RWPE2 (cell line): ENCODE data around the gene COMT.
A peak's percentile ranks its signal among the peaks of the same experiment; 100 is the strongest.

Source experiments
- ATAC-seq: fragments of 200-7000 bp; cut with Tn5 transposase; 3 replicates; pipeline ENCODE4 v1.9.1; 2021; ENCODE audit warnings: low read depth
- DNase-seq: peaks from one replicate; pipeline ENCODE4 v3.0.0-alpha.2; 2020; ENCODE audit warnings: low spot score
- H3K27ac ChIP-seq: fragments of 450-650 bp; 2 replicates; pipeline ENCODE4 v1.5.1; 2017; ENCODE audit warnings: mild to moderate bottlenecking; ENCODE audit not compliant: poor library complexity, severe bottlenecking
- H3K27me3 ChIP-seq: fragments of 250-450 bp; sonication (Bioruptor Pico); 2 replicates; pipeline ENCODE4 v1.5.1; 2021; ENCODE audit warnings: mild to moderate bottlenecking, moderate library complexity; ENCODE audit not compliant: insufficient read depth, poor library complexity, severe bottlenecking
- H3K36me3 ChIP-seq: fragments of 250-450 bp; sonication (Bioruptor Pico); 2 replicates; pipeline ENCODE4 v1.5.1; 2020; ENCODE audit warnings: low read depth, mild to moderate bottlenecking, moderate library complexity
- H3K4me1 ChIP-seq: fragments of 250-450 bp; sonication (Bioruptor Pico); 2 replicates; pipeline ENCODE4 v1.5.1; 2021; ENCODE audit warnings: mild to moderate bottlenecking, moderate library complexity; ENCODE audit not compliant: insufficient read depth, poor library complexity, severe bottlenecking
- H3K4me3 ChIP-seq: fragments of 250-450 bp; sonication (Bioruptor Pico); 2 replicates; pipeline ENCODE4 v1.5.1; 2021; ENCODE audit warnings: mild to moderate bottlenecking, moderate library complexity; ENCODE audit not compliant: severe bottlenecking
- H3K9me3 ChIP-seq: fragments of 250-450 bp; sonication (Bioruptor Pico); 2 replicates; pipeline ENCODE4 v1.5.1; 2021; ENCODE audit warnings: mild to moderate bottlenecking, moderate library complexity; ENCODE audit not compliant: severe bottlenecking
- TF ChIP-seq, protein P1 (sequence below): fragments of 450-650 bp; IDR thresholded peaks from one replicate; pipeline ENCODE4 v1.5.1; 2017; ENCODE audit warnings: mild to moderate bottlenecking, moderate library complexity; ENCODE audit not compliant: poor library complexity, severe bottlenecking

COMT gene

DNA sequence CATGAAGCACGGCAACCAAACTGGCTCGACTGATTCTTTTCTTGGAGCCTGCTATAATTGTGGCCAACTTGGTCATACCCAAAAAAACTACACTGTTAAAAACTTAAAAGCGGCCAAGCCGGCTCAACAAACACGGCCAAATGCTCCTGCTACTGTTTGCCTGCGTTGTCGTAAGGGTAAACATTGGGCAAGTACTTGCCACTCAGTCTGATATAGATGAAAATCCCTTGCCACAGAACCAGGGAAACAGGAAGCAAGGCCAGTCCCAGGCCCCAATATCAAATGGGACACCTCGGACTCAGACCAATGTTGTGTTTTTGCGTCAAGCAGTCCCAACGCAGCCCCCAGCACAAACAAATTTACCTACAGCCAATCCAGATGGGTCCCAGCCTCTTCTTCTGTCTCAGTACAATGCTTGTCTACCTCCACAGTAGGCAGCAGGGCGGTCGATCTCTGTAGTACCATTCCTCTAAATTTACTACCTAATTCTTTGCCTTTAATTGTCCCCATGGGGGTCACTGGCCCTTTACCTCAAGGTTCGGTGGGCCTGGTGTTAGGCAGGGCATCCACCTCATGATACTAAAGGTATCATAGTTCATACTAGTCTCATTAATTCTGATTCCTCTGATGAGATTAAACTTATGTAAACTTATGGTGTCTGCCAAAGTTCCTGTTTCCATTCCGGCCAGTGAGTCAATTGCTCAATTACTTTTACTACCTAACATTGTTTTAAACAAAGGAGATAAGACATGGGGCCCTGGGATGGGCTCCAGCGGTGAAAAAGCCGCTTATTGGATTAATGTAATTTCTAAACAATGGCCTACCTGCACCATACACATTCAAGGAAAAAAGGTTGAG is 3.7 kb upstream of the COMT start:
- ATAC-seq (no peak), DNase-seq (peak; percentile 22)
- H3K27me3 ChIP-seq: no peaks in the 10 kb centered on the region
- 0 out of 2 replicates have a peak, but pooled peaks cover 4% of the 10 kb centered on the region for H3K36me3 ChIP-seq
- no peaks in the 10 kb centered on the region for H3K9me3 ChIP-seq
- no peak overlapping the region for H3K4me3 ChIP-seq
- H3K4me1 ChIP-seq: peaks cover 4% of the 10 kb centered on the region
- TF ChIP-seq, protein P1, sequence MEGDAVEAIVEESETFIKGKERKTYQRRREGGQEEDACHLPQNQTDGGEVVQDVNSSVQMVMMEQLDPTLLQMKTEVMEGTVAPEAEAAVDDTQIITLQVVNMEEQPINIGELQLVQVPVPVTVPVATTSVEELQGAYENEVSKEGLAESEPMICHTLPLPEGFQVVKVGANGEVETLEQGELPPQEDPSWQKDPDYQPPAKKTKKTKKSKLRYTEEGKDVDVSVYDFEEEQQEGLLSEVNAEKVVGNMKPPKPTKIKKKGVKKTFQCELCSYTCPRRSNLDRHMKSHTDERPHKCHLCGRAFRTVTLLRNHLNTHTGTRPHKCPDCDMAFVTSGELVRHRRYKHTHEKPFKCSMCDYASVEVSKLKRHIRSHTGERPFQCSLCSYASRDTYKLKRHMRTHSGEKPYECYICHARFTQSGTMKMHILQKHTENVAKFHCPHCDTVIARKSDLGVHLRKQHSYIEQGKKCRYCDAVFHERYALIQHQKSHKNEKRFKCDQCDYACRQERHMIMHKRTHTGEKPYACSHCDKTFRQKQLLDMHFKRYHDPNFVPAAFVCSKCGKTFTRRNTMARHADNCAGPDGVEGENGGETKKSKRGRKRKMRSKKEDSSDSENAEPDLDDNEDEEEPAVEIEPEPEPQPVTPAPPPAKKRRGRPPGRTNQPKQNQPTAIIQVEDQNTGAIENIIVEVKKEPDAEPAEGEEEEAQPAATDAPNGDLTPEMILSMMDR: no peak
- H3K27ac ChIP-seq: no peak overlapping the region

DNA sequence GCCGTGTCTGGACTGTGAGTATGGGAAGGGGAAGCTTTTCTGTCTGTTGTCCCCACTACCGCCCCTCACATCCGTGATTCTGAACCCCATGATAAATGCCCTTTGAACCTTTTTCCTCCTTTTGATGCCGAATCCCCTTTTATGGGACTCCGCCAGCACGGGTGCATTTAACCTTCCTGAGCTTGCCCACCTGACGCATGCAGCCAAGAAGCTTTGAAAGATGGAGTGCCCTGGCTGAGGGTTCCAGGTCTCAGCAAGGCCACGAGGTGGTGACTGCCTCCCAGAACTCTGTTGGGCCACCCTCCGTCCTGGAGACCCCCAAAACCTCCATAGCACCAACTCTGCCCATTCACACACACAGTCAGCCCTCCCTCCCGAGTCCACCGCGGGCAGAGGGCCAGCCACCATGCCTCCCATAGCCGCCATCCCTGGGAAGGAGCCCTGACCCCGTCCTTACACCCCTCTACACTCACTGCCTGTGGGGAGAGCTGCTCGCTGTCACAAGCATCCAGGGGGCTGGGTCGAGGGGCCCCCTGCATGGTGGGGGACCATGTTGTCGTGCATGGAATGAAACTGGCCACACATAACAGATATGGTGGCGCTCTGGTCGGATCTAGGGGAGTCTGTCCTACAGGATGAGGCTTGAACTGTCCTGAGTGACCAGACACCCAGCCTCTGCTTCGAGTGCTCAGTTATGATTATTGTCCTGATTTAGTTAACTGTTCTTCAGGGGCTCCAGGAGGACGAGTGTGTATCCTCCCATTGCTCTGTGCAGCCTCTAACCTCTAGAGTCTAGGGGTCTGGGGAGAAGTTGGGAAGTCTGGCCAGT is 822 bp upstream of the COMT start:
- no peaks in the 10 kb centered on the region for H3K9me3 ChIP-seq
- peak overlapping the region; percentile 71 for H3K4me3 ChIP-seq
- H3K36me3 ChIP-seq: peaks cover 20% of the 10 kb centered on the region
- peak overlapping the region; percentile 94 for H3K27ac ChIP-seq
- ATAC-seq (peak; percentile 8; the same call in 1 of the 3 replicates), DNase-seq (no peak)
- H3K27me3 ChIP-seq: no peaks in the 10 kb centered on the region
- H3K4me1 ChIP-seq: peaks cover 14% of the 10 kb centered on the region
- TF ChIP-seq, protein P1: no peak

DNA sequence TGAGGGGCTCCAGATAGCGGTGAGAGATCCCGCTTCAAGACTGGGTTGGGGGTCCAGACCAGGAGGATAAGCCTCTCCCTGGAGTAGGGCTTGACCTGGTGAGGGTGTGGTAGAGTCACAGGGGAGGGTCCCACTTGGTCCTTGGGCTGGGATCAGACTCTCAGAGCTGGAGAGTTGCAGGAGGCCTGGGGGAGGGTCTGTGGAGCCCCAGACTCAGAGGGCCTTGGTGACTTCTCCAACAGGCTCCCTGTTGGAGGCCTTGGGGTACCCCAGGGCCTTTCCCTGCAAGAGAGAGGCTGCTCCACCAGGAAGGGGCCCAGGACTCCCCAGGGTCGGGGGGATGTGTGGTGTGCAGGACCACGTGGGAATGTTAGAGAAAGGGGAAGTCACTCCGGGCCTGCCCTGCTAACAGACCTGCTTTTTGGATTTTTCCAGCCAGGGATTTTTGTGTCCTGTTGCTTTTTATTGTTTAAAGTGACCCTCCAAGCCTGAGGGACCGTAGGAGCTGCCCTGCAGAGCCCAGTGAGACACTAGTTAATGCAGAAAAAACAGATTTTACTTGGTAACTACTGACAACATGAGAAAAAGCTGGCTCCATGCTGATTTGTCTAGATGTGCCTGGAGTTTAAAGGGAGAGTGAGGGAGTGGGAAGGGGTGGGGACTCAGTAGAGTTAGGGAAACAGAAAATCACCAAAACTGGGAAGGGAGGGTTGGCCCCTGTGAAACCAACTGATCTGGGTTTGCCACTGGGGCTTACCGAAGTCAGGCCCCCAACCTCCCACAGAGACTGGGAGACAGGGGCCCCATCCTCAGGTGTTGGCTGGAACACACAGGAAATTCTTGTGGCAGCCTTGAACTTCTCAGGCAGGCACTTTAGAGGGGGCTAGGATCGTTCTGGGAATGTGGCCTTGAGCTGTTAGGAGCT is 847 bp downstream of the COMT start:
- Histone ChIP-seq H3K27ac (peak overlapping the region; percentile 94), H3K36me3 (peaks cover 23% of the 10 kb centered on the region), H3K27me3 (no peaks in the 10 kb centered on the region), H3K4me3 (peak overlapping the region; percentile 71), H3K9me3 (no peaks in the 10 kb centered on the region), H3K4me1 (peaks cover 14% of the 10 kb centered on the region)
- ATAC-seq: peak; percentile 51
- DNase-seq: no peak
- TF ChIP-seq, protein P1: no peak

DNA sequence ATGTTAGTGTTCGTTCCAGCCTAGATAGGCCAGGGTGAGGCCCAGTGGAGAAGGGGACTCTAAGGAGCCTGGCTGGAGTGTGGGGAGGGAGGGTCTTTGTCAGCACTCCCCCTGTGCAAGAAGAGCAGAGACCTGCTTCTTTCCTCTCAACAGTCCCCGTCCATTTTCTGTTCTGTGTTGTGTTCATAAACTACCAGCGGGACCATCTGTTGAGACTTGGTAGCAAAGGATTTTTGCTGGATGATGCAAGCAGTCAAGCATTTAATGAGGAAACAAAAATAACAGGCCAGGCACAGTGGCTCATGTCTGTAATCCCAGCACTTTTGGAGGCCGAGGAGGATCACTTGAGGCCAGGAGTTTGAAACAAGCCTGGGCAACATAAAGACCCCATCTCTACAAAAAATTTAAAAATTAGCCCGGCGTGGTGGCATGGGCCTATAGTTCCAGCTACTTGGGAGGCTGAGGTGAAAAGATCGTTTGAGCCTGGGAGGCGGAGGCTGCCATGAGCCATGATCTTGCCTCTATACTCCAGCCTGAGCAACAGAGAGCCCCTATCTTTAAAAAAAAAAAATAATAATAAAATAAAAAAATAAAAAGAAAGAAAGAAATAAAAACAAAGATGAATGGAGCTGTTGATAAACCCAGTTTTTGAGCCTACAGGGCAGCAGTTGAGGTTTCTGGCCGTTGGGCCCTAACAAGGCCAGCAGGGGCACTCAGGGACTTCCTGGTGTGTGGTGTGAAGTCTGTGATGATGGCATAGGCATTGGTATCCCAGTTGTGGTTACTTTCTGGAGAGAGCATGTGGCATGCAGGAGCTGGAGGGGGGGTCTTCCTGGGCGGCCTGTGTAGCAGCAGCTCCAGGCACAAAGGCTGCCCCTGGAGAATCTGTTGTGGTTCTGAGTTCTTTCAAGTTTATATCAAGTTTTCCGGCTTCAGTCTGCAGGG is 1.8 kb downstream of the COMT start:
- Histone ChIP-seq H3K27ac (peak overlapping the region; percentile 94), H3K36me3 (peaks cover 26% of the 10 kb centered on the region), H3K27me3 (no peaks in the 10 kb centered on the region), H3K4me1 (peaks cover 14% of the 10 kb centered on the region), H3K9me3 (no peaks in the 10 kb centered on the region), H3K4me3 (peak overlapping the region; percentile 71)
- ATAC-seq: peak; percentile 57
- no peak for DNase-seq
- TF ChIP-seq, protein P1: no peak
